H9 (cell line): Measurements from ENCODE around the gene RAPSN. TPM values are rescaled to one million over a fixed set of nuclear protein-coding genes. Genes with fewer than 3 reads are reported as not detected.

ENCODE experiments used
- DNase-seq: peaks from one replicate; pipeline ENCODE4 v3.0.0-alpha.2; 2017
- H2AFZ ChIP-seq: one replicate; pipeline ENCODE4 v1.6.1; 2013; ENCODE audit warnings: mild to moderate bottlenecking, low read length, control low read depth, moderate library complexity
- H2AK5ac ChIP-seq: 2 replicates; pipeline ENCODE4 v1.6.1; 2013; ENCODE audit warnings: low read length, control low read depth, mixed read lengths; ENCODE audit not compliant: insufficient read length
- H2BK120ac ChIP-seq: one replicate; pipeline ENCODE4 v1.6.1; 2013; ENCODE audit warnings: low read depth, mild to moderate bottlenecking, low read length, control low read depth, inconsistent platforms; ENCODE audit not compliant: poor library complexity, severe bottlenecking
- H2BK12ac ChIP-seq: 2 replicates; pipeline ENCODE4 v1.6.1; 2013; ENCODE audit warnings: low read length, control low read depth, mixed read lengths, low read depth; ENCODE audit not compliant: insufficient read length
- H2BK15ac ChIP-seq: 2 replicates; pipeline ENCODE4 v1.6.1; 2013; ENCODE audit warnings: low read depth, low read length, control low read depth
- H2BK20ac ChIP-seq: one replicate; pipeline ENCODE4 v1.6.1; 2013; ENCODE audit warnings: low read depth, mild to moderate bottlenecking, low read length, control low read depth, inconsistent platforms; ENCODE audit not compliant: poor library complexity, severe bottlenecking
- H2BK5ac ChIP-seq: 2 replicates; pipeline ENCODE4 v1.6.1; 2013; ENCODE audit warnings: low read length, control low read depth, mixed read lengths; ENCODE audit not compliant: insufficient read length
- H3K14ac ChIP-seq: 2 replicates; pipeline ENCODE4 v1.6.1; 2013; ENCODE audit warnings: low read length, control low read depth; ENCODE audit not compliant: insufficient read depth
- H3K18ac ChIP-seq: 2 replicates; pipeline ENCODE4 v1.6.1; 2013; ENCODE audit warnings: low read depth, mild to moderate bottlenecking, mixed read lengths, low read length, control low read depth; ENCODE audit not compliant: insufficient read length
- H3K23ac ChIP-seq: 2 replicates; pipeline ENCODE4 v1.6.1; 2013; ENCODE audit warnings: low read length, control low read depth, mixed read lengths, low read depth; ENCODE audit not compliant: insufficient read length
- H3K23me2 ChIP-seq: 2 replicates; pipeline ENCODE4 v1.6.1; 2013; ENCODE audit warnings: low read depth, mild to moderate bottlenecking, mixed read lengths, low read length, control low read depth; ENCODE audit not compliant: insufficient read length, poor library complexity, severe bottlenecking
- H3K27ac ChIP-seq: 2 replicates; pipeline ENCODE4 v1.5.1; 2013; ENCODE audit warnings: low read length, control low read depth, mixed read lengths, low read depth; ENCODE audit not compliant: insufficient read length
- H3K27me3 ChIP-seq: 2 replicates; pipeline ENCODE4 v1.6.1; 2013; ENCODE audit warnings: low read length, control low read depth, inconsistent platforms; ENCODE audit not compliant: insufficient read depth
- H3K4ac ChIP-seq: 2 replicates; pipeline ENCODE4 v1.6.1; 2013; ENCODE audit warnings: low read depth, mild to moderate bottlenecking, control low read depth, inconsistent platforms, low read length, moderate library complexity
- H3K4me1 ChIP-seq: 2 replicates; pipeline ENCODE4 v1.6.1; 2013; ENCODE audit warnings: low read length, control low read depth, inconsistent platforms; ENCODE audit not compliant: insufficient read depth
- H3K4me2 ChIP-seq: 2 replicates; pipeline ENCODE4 v1.6.1; 2013; ENCODE audit warnings: low read length, control low read depth, mixed read lengths; ENCODE audit not compliant: insufficient read length, insufficient read depth
- H3K56ac ChIP-seq: 2 replicates; pipeline ENCODE4 v1.6.1; 2013; ENCODE audit warnings: low read depth, mild to moderate bottlenecking, mixed read lengths, low read length, control low read depth; ENCODE audit not compliant: insufficient read length
- H3K79me1 ChIP-seq: 2 replicates; pipeline ENCODE4 v1.6.1; 2013; ENCODE audit warnings: low read depth, mild to moderate bottlenecking, moderate library complexity, low read length, control low read depth, inconsistent platforms; ENCODE audit not compliant: insufficient read depth, poor library complexity, severe bottlenecking
- H3K79me2 ChIP-seq: 2 replicates; pipeline ENCODE4 v1.6.1; 2013; ENCODE audit warnings: low read length, control low read depth, inconsistent platforms; ENCODE audit not compliant: insufficient read depth
- H3K9ac ChIP-seq: 2 replicates; pipeline ENCODE4 v1.6.1; 2013; ENCODE audit warnings: low read length, control low read depth, mixed read lengths; ENCODE audit not compliant: insufficient read length; ENCODE audit errors: extremely low read depth
- H3K9me3 ChIP-seq: one replicate; pipeline ENCODE4 v1.6.1; 2013; ENCODE audit warnings: low read depth, low read length, inconsistent platforms; ENCODE audit not compliant: control insufficient read depth
- H3T11ph ChIP-seq: one replicate; pipeline ENCODE4 v1.6.1; 2013; ENCODE audit warnings: mild to moderate bottlenecking, low read length, control low read depth, inconsistent platforms
- H4K20me1 ChIP-seq: one replicate; pipeline ENCODE4 v1.6.1; 2013; ENCODE audit not compliant: control insufficient read depth, insufficient read length, insufficient read depth
- H4K5ac ChIP-seq: 2 replicates; pipeline ENCODE4 v1.6.1; 2013; ENCODE audit warnings: low read depth, mild to moderate bottlenecking, mixed read lengths, low read length, control low read depth; ENCODE audit not compliant: insufficient read length
- H4K8ac ChIP-seq: replicated peaks from 2 replicates; pipeline ENCODE4 v1.6.1; 2013; ENCODE audit warnings: low read length, control low read depth, mixed read lengths, low read depth; ENCODE audit not compliant: insufficient read length
- H4K91ac ChIP-seq: 2 replicates; pipeline ENCODE4 v1.6.1; 2013; ENCODE audit warnings: low read depth, mild to moderate bottlenecking, moderate library complexity, mixed read lengths, low read length, control low read depth; ENCODE audit not compliant: insufficient read length
- H3K27ac Mint-ChIP-seq, 3 experiments: 2 replicates in 2 of 3; 3 replicates in 1 of 3; pipeline ENCODE4 v1.8.0; 2020 to 2021; ENCODE audit warnings: mixed read lengths in 3 of 3, mild to moderate bottlenecking in 1 of 3, moderate library complexity in 1 of 3
- H3K27me3 Mint-ChIP-seq: 2 replicates; pipeline ENCODE4 v1.8.0; 2021; ENCODE audit warnings: low read depth, mild to moderate bottlenecking, moderate library complexity, mixed read lengths
- H3K36me3 Mint-ChIP-seq, 3 experiments: 2 replicates in 2 of 3; 3 replicates in 1 of 3; pipeline ENCODE4 v1.8.0; 2020 to 2021; ENCODE audit warnings: low read depth in 3 of 3, mixed read lengths in 3 of 3; ENCODE audit not compliant: insufficient read depth in 1 of 3
- H3K4me1 Mint-ChIP-seq, 2 experiments: 2 replicates each; pipeline ENCODE4 v1.8.0; 2020; ENCODE audit warnings: mixed read lengths in 2 of 2
- H3K4me3 Mint-ChIP-seq, 2 experiments: 2 replicates in 1 of 2; 3 replicates in 1 of 2; pipeline ENCODE4 v1.8.0; 2020 to 2021; ENCODE audit warnings: mild to moderate bottlenecking in 2 of 2, mixed read lengths in 2 of 2, moderate library complexity in 1 of 2
- H3K9me3 Mint-ChIP-seq, 2 experiments: 2 replicates in 1 of 2; 3 replicates in 1 of 2; pipeline ENCODE4 v1.8.0; 2020; ENCODE audit warnings: mild to moderate bottlenecking in 2 of 2, mixed read lengths in 2 of 2, moderate library complexity in 1 of 2
- CTCF ChIP-seq: fragments of 200-600 bp; sonication (generic); conservative IDR thresholded peaks from 3 replicates; pipeline ENCODE4 v1.8.0; 2021; ENCODE audit warnings: antibody characterized with exemption, mild to moderate bottlenecking
- WGBS: extraction: QIAGEN DNeasy Blood & Tissue Kit; methylation state at CpG from one replicate; pipeline ENCODE4 v1.1.7; 2013; ENCODE audit warnings: missing lambda C conversion rate, low lambda C conversion rate, mixed read lengths; ENCODE audit not compliant: insufficient read length; ENCODE audit errors: extremely low coverage; 5-methylcytosine and 5-hydroxymethylcytosine counted together
- total RNA-seq: library from RNA; stranded (reverse); gene quantifications from 2 replicates; pipeline ENCODE4 v1.2.1, GENCODE V29; 2021

The RAPSN gene
- total RNA-seq, 1 experiment from 2014 or later = 0.48 TPM

GRCh38 chr11:47413908-47414684 lies 34.8 kb downstream of the RAPSN start:
- H2AFZ ChIP-seq = no peak overlapping the region
- H3K14ac ChIP-seq = no peak overlapping the region
- H4K5ac ChIP-seq = no peak overlapping the region
- no peaks in the 10 kb centered on the region for H3K9me3 Mint-ChIP-seq
- no peak for DNase-seq
- H3T11ph ChIP-seq = no peak overlapping the region
- H4K20me1 ChIP-seq = no peaks in the 10 kb centered on the region
- no peak overlapping the region for H3K4me2 ChIP-seq
- no peak overlapping the region for H3K27ac ChIP-seq
- H2BK20ac ChIP-seq = no peak overlapping the region
- no peak overlapping the region for H4K91ac ChIP-seq
- H2BK5ac ChIP-seq = no peak overlapping the region
- no peaks in the 10 kb centered on the region for H3K9me3 ChIP-seq
- H3K4me1 Mint-ChIP-seq = peaks cover 6 to 12% of the 10 kb centered on the region in 2 experiments; a peak in 3 of 4 replicates
- H3K4me1 ChIP-seq = no peaks in the 10 kb centered on the region
- no peak overlapping the region for H3K9ac ChIP-seq
- H3K27ac Mint-ChIP-seq = peak overlapping the region in 2 of 3 experiments; percentile 48 to 85; a peak in 4 of 7 replicates
- H3K36me3 Mint-ChIP-seq = peaks cover 16 to 39% (median 30%) of the 10 kb centered on the region in 3 experiments; a peak in 6 of 7 replicates
- H4K8ac ChIP-seq = no peak overlapping the region
- H3K79me2 ChIP-seq = no peaks in the 10 kb centered on the region
- H3K27me3 ChIP-seq = no peaks in the 10 kb centered on the region
- no peak for TF ChIP-seq CTCF
- H2BK15ac ChIP-seq = no peak overlapping the region
- peaks cover 2% of the 10 kb centered on the region for H3K23me2 ChIP-seq
- no peak overlapping the region for H3K18ac ChIP-seq
- H3K23ac ChIP-seq = no peak overlapping the region
- H2BK12ac ChIP-seq = no peak overlapping the region
- no peak overlapping the region for H3K56ac ChIP-seq
- no peaks in the 10 kb centered on the region for H3K79me1 ChIP-seq
- H2AK5ac ChIP-seq = no peak overlapping the region
- H3K4ac ChIP-seq = no peak overlapping the region
- no peak overlapping the region for H3K4me3 Mint-ChIP-seq
- H3K27me3 Mint-ChIP-seq = no peaks in the 10 kb centered on the region
- no peak overlapping the region for H2BK120ac ChIP-seq
- no CpG with 5 or more reads among the region's 16 CpGs for WGBS
